ENCODE measurements around the gene LIFR.
"Not testable (repeated sequence)": the region's sequence is repeated elsewhere in the genome, so short reads cannot be mapped to it uniquely, and the experiment has no call there.

LIFR gene

DNA sequence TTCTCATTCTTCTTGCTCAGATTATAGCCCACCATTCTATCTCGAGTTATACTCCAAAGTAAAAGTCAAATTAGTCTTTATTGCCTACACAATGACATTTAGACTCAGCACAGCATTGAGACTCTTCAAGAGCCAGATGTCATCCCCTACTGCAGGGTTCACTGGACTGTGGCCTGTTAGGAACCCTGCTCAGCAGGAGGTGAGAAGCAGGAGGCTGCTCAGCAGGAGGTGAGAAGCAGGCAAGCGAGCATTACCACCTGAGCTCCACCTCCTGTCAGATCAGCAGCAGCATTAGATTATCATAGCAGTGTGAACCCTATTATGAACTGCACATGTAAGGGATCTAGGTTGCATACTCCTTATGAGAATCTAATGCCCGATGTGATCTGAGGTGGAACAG, 12.7 kb upstream of the LIFR start:
- DNase-seq (ENCODE audit: low read depth), result no peak
- TF ChIP-seq, protein P1, sequence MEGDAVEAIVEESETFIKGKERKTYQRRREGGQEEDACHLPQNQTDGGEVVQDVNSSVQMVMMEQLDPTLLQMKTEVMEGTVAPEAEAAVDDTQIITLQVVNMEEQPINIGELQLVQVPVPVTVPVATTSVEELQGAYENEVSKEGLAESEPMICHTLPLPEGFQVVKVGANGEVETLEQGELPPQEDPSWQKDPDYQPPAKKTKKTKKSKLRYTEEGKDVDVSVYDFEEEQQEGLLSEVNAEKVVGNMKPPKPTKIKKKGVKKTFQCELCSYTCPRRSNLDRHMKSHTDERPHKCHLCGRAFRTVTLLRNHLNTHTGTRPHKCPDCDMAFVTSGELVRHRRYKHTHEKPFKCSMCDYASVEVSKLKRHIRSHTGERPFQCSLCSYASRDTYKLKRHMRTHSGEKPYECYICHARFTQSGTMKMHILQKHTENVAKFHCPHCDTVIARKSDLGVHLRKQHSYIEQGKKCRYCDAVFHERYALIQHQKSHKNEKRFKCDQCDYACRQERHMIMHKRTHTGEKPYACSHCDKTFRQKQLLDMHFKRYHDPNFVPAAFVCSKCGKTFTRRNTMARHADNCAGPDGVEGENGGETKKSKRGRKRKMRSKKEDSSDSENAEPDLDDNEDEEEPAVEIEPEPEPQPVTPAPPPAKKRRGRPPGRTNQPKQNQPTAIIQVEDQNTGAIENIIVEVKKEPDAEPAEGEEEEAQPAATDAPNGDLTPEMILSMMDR (IDR thresholded peaks at IDR 0.05; ENCODE audit: low read depth, low read length, missing control alignments), result no peak
- H3K4me3 ChIP-seq (ENCODE audit: low read depth, low read length), result no peak overlapping the region

GRCh38 chr5:38567306-38567705, 10.9 kb upstream of the LIFR start:
- not testable (repeated sequence) for H3K4me3 ChIP-seq (ENCODE audit: low read depth, low read length); DNase-seq (ENCODE audit: low read depth)

GRCh38 chr5:38563624-38564023, 7.2 kb upstream of the LIFR start:
- TF ChIP-seq, protein P1 (IDR thresholded peaks at IDR 0.05; ENCODE audit: low read depth, low read length, missing control alignments), result no peak

DNA sequence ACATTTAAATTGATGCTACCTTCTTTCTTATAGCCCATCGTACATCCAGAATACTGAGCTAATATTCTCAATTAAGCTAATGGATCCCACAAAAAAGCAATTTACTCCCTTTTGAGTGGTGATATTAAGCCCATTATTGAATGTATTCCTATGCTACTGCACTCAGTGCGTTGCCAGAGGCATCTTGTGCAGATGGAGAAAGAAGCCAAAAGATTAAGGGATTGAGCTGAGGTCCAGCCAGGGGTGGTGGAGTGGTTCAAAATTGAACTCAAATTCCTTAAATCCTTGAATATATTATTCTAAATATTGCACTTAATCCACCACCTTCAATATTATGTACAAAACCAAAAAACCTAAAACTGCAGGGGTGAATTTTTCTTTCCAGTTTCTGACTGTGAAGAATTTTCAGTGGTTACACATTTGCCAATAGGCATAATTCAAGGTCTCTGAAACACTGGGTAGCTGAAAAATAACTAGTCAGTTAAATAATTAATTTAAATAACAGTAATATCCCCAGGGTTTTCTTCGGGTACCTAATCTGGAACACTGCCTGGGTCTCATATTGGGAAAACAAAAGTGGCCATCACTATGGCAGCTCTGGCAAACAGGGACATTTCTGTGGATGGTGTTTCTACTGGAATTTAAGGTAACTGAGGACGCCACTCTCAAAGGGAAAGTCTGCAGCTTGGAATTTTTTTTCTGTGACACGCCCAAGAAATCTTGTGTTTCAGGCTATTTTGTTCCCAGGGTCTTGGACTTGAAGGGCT, 6.2 kb upstream of the LIFR start:
- DNase-seq (ENCODE audit: low read depth), result no peak
- TF ChIP-seq, protein P1 (IDR thresholded peaks at IDR 0.05; ENCODE audit: low read depth, low read length, missing control alignments), result no peak
- no peak overlapping the region for H3K4me3 ChIP-seq (ENCODE audit: low read depth, low read length)

More at GRCh38 chr5:38563624-38564023, 7.2 kb upstream of the LIFR start:
- no peak for DNase-seq (ENCODE audit: low read depth)
- H3K4me3 ChIP-seq (ENCODE audit: low read depth, low read length), result no peak overlapping the region

- no peak for DNase-seq (ENCODE audit: low read depth)
- TF ChIP-seq, protein P1 (IDR thresholded peaks at IDR 0.05; ENCODE audit: low read depth, low read length, missing control alignments), result no peak
- no peak overlapping the region for H3K4me3 ChIP-seq (ENCODE audit: low read depth, low read length)
These were observed 3.0 kb upstream of the LIFR start for GRCh38 chr5:38559428-38559827.

DNA sequence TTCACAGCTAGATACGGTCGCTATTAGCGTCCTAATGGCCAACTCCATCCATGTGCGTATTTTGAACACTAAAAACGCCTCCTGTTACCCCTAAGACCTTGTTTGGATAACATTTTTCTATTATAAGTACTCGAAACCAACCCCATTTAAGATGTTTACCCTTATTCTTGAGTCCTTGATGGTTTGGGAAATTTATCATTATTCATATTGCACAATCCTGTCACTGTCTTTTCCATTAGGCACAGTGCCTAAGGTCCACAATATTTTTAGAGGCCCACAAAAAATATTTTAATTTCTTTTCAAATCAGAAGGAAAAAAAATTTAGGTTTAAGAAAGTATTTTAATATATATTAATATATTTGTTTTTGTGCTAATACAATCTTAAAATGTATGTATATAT, 1.3 kb upstream of the LIFR start:
- DNase-seq (ENCODE audit: low read depth), result no peak
- TF ChIP-seq, protein P1 (IDR thresholded peaks at IDR 0.05; ENCODE audit: low read depth, low read length, missing control alignments), result no peak
- H3K4me3 ChIP-seq (ENCODE audit: low read depth, low read length), result no peak overlapping the region

GRCh38 chr5:38557308-38557710, 863 bp upstream of the LIFR start:
- no peak for DNase-seq (ENCODE audit: low read depth)

More at GRCh38 chr5:38557308-38557710, 863 bp upstream of the LIFR start:
- TF ChIP-seq, protein P1 (IDR thresholded peaks at IDR 0.05; ENCODE audit: low read depth, low read length, missing control alignments), result no peak
- H3K4me3 ChIP-seq (ENCODE audit: low read depth, low read length), result no peak overlapping the region

Measured in GM12864 (cell line).